DOHH2 (cell line): ENCODE measurements around the gene GNS.

Experiments
- H3F3A ChIP-seq: fragments of 200-600 bp; sonication (generic), shearing (Covaris generic); 2 replicates; pipeline ENCODE4 v1.6.0; 2016; ENCODE audit warnings: antibody characterized with exemption, mild to moderate bottlenecking; ENCODE audit not compliant: control insufficient read depth, insufficient read depth
- H3K27ac ChIP-seq: fragments of 200-600 bp; sonication (generic); 2 replicates; pipeline ENCODE4 v1.5.1; 2014; ENCODE audit warnings: low read depth, mild to moderate bottlenecking, low read length, moderate library complexity
- H3K27me3 ChIP-seq: fragments of 200-600 bp; sonication (generic); 2 replicates; pipeline ENCODE4 v1.6.1; 2014; ENCODE audit warnings: mild to moderate bottlenecking, low read length, mixed read lengths; ENCODE audit not compliant: control insufficient read depth
- H3K36me3 ChIP-seq: fragments of 200-600 bp; sonication (generic); 2 replicates; pipeline ENCODE4 v1.6.1; 2014; ENCODE audit warnings: mild to moderate bottlenecking, low read length, moderate library complexity, mixed read lengths; ENCODE audit not compliant: control insufficient read depth
- H3K4me1 ChIP-seq: fragments of 200-600 bp; sonication (generic); 2 replicates; pipeline ENCODE4 v1.6.1; 2014; ENCODE audit warnings: mild to moderate bottlenecking, low read length, mixed read lengths; ENCODE audit not compliant: control insufficient read depth
- H3K4me2 ChIP-seq: fragments of 200-600 bp; sonication (generic); 2 replicates; pipeline ENCODE4 v1.6.0; 2014; ENCODE audit warnings: mild to moderate bottlenecking, low read length, moderate library complexity
- H3K4me3 ChIP-seq: fragments of 200-600 bp; sonication (generic); 2 replicates; pipeline ENCODE4 v1.5.1; 2014; ENCODE audit warnings: mild to moderate bottlenecking, low read length, mixed read lengths
- H3K79me2 ChIP-seq: fragments of 200-600 bp; sonication (generic); 2 replicates; pipeline ENCODE4 v1.6.1; 2014; ENCODE audit warnings: mild to moderate bottlenecking, low read length, mixed read lengths; ENCODE audit not compliant: control insufficient read depth
- H3K9me2 ChIP-seq: fragments of 200-600 bp; sonication (generic); replicated peaks from 2 replicates; pipeline ENCODE4 v1.6.1; 2014; ENCODE audit warnings: mild to moderate bottlenecking, low read length, mixed read lengths; ENCODE audit not compliant: control insufficient read depth
- H3K9me3 ChIP-seq: fragments of 200-600 bp; sonication (generic); 2 replicates; pipeline ENCODE4 v1.6.1; 2014; ENCODE audit warnings: antibody characterized with exemption, low read length, mixed read lengths; ENCODE audit not compliant: control insufficient read depth, insufficient read depth
- H4K20me1 ChIP-seq: fragments of 200-600 bp; sonication (generic); 2 replicates; pipeline ENCODE4 v1.6.0; 2014; ENCODE audit warnings: low read depth, mild to moderate bottlenecking, antibody characterized with exemption, low read length, moderate library complexity; ENCODE audit not compliant: control insufficient read depth, insufficient read depth
- EZH2phosphoT487 ChIP-seq: fragments of 200-600 bp; sonication (generic); IDR thresholded peaks from 2 replicates; pipeline ENCODE4 v1.6.1; 2017; ENCODE audit warnings: borderline replicate concordance, mild to moderate bottlenecking, antibody characterized with exemption, low read length, moderate library complexity, mixed read lengths
- TF ChIP-seq, protein P1 (sequence below): fragments of 200-600 bp; sonication (generic); IDR thresholded peaks from one replicate; pipeline ENCODE4 v1.5.1; 2014; ENCODE audit warnings: antibody characterized with exemption, mild to moderate bottlenecking, low read depth, low read length; ENCODE audit not compliant: poor library complexity, severe bottlenecking

GNS gene

DNA sequence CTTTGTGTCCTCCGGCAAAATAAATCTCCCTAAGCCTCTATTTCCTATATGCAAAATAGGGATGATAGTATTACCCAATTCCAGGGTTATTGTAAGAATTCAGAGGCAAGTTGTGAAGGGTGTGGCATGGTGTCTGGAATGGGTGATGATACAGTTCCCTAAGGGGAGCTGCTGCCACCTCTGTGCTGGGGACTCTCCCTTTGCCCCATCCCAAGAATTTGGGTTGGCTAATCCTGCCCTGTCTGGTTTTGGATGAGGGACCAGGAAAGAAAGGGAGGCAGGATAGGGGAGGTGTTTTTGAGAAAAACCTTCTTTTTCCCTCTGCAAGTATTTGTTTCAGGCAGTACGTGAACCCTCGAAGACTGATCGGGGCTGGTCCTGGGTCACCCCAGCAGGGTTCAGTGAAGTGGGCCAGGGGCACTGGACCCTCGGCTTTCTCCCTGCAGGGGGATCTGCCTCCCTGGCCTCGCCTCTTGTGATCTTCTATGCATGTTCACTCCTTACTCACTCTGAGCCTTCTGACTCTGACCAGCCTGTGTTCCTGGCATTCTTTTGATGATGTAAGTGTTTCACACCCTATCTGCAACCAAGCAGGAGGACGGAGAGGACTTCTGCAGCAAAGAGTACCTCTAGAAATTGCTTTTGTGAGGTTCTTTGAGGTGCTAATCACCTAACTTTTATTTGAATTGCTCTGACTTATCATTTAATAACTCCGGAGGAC, 88.1 kb downstream of the GNS start:
- H3K4me3 ChIP-seq: peak overlapping the region; percentile 72; the same call in 1 of the 2 replicates
- H3K27me3 ChIP-seq: no peaks in the 10 kb centered on the region
- H3F3A ChIP-seq: peaks cover 12% of the 10 kb centered on the region
- no peaks in the 10 kb centered on the region for H3K9me3 ChIP-seq
- H3K4me2 ChIP-seq: peak overlapping the region; percentile 90
- peaks cover 23% of the 10 kb centered on the region for H4K20me1 ChIP-seq
- H3K36me3 ChIP-seq: peaks cover 6% of the 10 kb centered on the region; the same call in 1 of the 2 replicates
- H3K9me2 ChIP-seq: no peaks in the 10 kb centered on the region
- TF ChIP-seq, protein P1, sequence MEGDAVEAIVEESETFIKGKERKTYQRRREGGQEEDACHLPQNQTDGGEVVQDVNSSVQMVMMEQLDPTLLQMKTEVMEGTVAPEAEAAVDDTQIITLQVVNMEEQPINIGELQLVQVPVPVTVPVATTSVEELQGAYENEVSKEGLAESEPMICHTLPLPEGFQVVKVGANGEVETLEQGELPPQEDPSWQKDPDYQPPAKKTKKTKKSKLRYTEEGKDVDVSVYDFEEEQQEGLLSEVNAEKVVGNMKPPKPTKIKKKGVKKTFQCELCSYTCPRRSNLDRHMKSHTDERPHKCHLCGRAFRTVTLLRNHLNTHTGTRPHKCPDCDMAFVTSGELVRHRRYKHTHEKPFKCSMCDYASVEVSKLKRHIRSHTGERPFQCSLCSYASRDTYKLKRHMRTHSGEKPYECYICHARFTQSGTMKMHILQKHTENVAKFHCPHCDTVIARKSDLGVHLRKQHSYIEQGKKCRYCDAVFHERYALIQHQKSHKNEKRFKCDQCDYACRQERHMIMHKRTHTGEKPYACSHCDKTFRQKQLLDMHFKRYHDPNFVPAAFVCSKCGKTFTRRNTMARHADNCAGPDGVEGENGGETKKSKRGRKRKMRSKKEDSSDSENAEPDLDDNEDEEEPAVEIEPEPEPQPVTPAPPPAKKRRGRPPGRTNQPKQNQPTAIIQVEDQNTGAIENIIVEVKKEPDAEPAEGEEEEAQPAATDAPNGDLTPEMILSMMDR: no peak
- no peak for TF ChIP-seq EZH2phosphoT487
- peaks cover 92% of the 10 kb centered on the region for H3K4me1 ChIP-seq
- H3K27ac ChIP-seq: no peak overlapping the region
- peaks cover 95% of the 10 kb centered on the region for H3K79me2 ChIP-seq

DNA sequence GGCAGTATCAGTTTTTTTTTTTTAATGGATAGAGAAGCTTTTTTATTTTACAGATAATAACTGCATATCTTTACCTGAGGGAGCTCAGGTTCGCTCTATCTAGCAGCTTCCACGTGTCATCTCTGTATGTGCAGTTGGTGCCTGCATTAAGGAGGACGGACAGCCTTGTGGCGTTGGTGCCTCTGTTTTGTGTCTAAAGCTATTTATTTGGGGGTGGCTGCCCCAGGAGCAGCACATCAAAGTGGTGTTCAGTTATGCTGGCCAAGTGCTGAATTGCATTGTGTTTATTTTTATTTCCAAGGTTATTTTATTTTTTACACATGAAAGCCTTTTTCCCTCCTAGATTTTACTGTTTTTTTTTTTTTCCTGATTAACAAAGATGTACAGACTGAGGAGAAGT, 89.2 kb downstream of the GNS start:
- Histone ChIP-seq H3F3A (peaks cover 15% of the 10 kb centered on the region), H3K27me3 (no peaks in the 10 kb centered on the region), H3K9me3 (no peaks in the 10 kb centered on the region), H3K4me1 (peaks cover 95% of the 10 kb centered on the region), H3K27ac (peak overlapping the region; percentile 88), H3K36me3 (peaks cover 6% of the 10 kb centered on the region; the same call in 1 of the 2 replicates), H3K9me2 (no peaks in the 10 kb centered on the region), H4K20me1 (peaks cover 19% of the 10 kb centered on the region), H3K79me2 (peaks cover 96% of the 10 kb centered on the region), H3K4me2 (peak overlapping the region; percentile 90), H3K4me3 (peak overlapping the region; percentile 72)
- TF ChIP-seq, protein P1: no peak

DNA sequence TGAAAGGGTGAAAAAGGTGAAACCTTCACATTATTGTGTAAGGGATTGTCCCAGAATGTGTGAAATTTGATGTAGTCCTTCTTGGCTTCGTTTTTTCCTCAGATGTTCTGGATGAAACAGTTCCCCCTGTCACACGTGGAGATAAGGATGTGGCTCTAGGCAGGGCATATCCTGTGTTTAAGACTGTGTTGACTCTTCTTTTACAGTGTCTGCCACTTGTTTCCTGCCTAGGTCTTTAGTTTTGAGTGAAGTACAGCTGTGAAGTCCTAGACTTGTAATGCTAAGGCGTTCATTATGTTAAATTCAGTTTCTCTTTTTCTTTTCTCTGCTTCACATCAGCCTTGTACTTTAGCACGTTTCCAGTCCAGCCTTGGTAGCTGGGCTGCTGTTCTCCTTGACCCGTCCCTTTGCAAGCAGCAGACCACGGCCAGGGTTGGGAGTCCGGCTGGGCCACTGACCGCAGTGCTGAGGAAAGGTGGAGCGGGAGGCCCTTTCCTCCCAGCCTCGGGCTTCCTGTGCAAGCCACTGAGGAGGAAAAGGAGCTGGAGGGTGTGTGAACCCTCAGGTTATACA, 89.8 kb downstream of the GNS start:
- Histone ChIP-seq H3K36me3 (peaks cover 6% of the 10 kb centered on the region; the same call in 1 of the 2 replicates), H3K4me1 (peaks cover 98% of the 10 kb centered on the region), H3K27ac (peak overlapping the region; percentile 88), H3K4me3 (peak overlapping the region; percentile 72), H4K20me1 (peaks cover 17% of the 10 kb centered on the region), H3K9me2 (no peaks in the 10 kb centered on the region), H3K79me2 (peaks cover 96% of the 10 kb centered on the region), H3K27me3 (no peaks in the 10 kb centered on the region), H3K9me3 (no peaks in the 10 kb centered on the region), H3F3A (peaks cover 22% of the 10 kb centered on the region), H3K4me2 (peak overlapping the region; percentile 90)
- TF ChIP-seq EZH2phosphoT487: no peak
- TF ChIP-seq, protein P1: no peak
